22Rv1 (cell line): ENCODE results near the gene THAP4.

Source experiments
- H3K27ac ChIP-seq: fragments of 450-650 bp; 2 replicates; pipeline ENCODE4 v1.5.1; 2017
- CTCF ChIP-seq: fragments of 450-650 bp; IDR thresholded peaks from 2 replicates; pipeline ENCODE4 v1.5.1; 2017; ENCODE audit warnings: mild to moderate bottlenecking
- ZFX ChIP-seq: fragments of 450-650 bp; IDR thresholded peaks from 2 replicates; pipeline ENCODE4 v1.6.1; 2017; ENCODE audit warnings: antibody characterized with exemption, borderline replicate concordance

The THAP4 gene

GRCh38 chr2:241608881-241609280 is 28.1 kb downstream of the THAP4 start:
- TF ChIP-seq CTCF (no peak), ZFX (no peak)
- no peak overlapping the region for H3K27ac ChIP-seq

GRCh38 chr2:241607162-241607885 is 29.6 kb downstream of the THAP4 start:
- H3K27ac ChIP-seq: no peak overlapping the region
- TF ChIP-seq CTCF (no peak), ZFX (no peak)

GRCh38 chr2:241606186-241606585 is 30.8 kb downstream of the THAP4 start:
- TF ChIP-seq ZFX: no peak
- no peak for TF ChIP-seq CTCF

GRCh38 chr2:241603686-241604085 is 33.3 kb downstream of the THAP4 start:
- TF ChIP-seq CTCF: no peak
- TF ChIP-seq ZFX: no peak

More at GRCh38 chr2:241606186-241606585, 30.8 kb downstream of the THAP4 start:
- no peak overlapping the region for H3K27ac ChIP-seq

GRCh38 chr2:241602720-241603119 is 34.2 kb downstream of the THAP4 start:
- TF ChIP-seq ZFX: no peak
- no peak for TF ChIP-seq CTCF
- no peak overlapping the region for H3K27ac ChIP-seq

More at GRCh38 chr2:241603686-241604085, 33.3 kb downstream of the THAP4 start:
- no peak overlapping the region for H3K27ac ChIP-seq

GRCh38 chr2:241601841-241602240 is 35.1 kb downstream of the THAP4 start:
- H3K27ac ChIP-seq: no peak overlapping the region
- TF ChIP-seq ZFX: no peak
- TF ChIP-seq CTCF: no peak

GRCh38 chr2:241599615-241600014 is 37.3 kb downstream of the THAP4 start:
- no peak overlapping the region for H3K27ac ChIP-seq
- TF ChIP-seq ZFX (no peak), CTCF (no peak)
